HepG2 (cell line): ENCODE data around the gene PRRC2A. TPM values are rescaled to one million over a fixed set of nuclear protein-coding genes. Genes with fewer than 3 reads are reported as not detected.

Experiments used
- DZIP1 ChIP-seq: sonication (generic); formaldehyde crosslinking; IDR thresholded peaks from 2 replicates; pipeline ENCODE4 v1.5.0; 2020; ENCODE audit warnings: mild to moderate bottlenecking, missing genetic modification reagents
- E2F1 ChIP-seq: sonication (generic); formaldehyde crosslinking; IDR thresholded peaks from 2 replicates; pipeline ENCODE4 v1.5.0; 2020; ENCODE audit warnings: missing genetic modification reagents
- HINFP ChIP-seq: sonication (generic); formaldehyde crosslinking; IDR thresholded peaks from 2 replicates; pipeline ENCODE4 v1.4.0; 2020; ENCODE audit warnings: low read depth, mild to moderate bottlenecking, missing genetic modification reagents
- HNF1B ChIP-seq: sonication (generic); formaldehyde crosslinking; IDR thresholded peaks from 2 replicates; pipeline ENCODE4 v1.5.1; 2020; ENCODE audit warnings: mild to moderate bottlenecking, moderate library complexity, missing genetic modification reagents
- KDM3A ChIP-seq: IDR thresholded peaks from 2 replicates; pipeline ENCODE4 v1.6.1; 2018; ENCODE audit warnings: low read depth, missing compliant biosample characterization
- MTF1 ChIP-seq: sonication (generic); formaldehyde crosslinking; IDR thresholded peaks from 2 replicates; pipeline ENCODE4 v1.5.0; 2020; ENCODE audit warnings: missing genetic modification reagents
- SALL2 ChIP-seq: sonication (generic); formaldehyde crosslinking; IDR thresholded peaks from 2 replicates; pipeline ENCODE4 v1.8.1; 2023; ENCODE audit warnings: mild to moderate bottlenecking, missing genetic modification reagents, inconsistent platforms
- TIGD3 ChIP-seq: sonication (generic); formaldehyde crosslinking; IDR thresholded peaks from 2 replicates; pipeline ENCODE4 v1.5.1; 2020; ENCODE audit warnings: mild to moderate bottlenecking, missing genetic modification reagents, borderline replicate concordance
- ZNF691 ChIP-seq: sonication (generic); formaldehyde crosslinking; IDR thresholded peaks from 2 replicates; pipeline ENCODE4 v1.4.0; 2020; ENCODE audit warnings: missing genetic modification reagents, low read depth, mild to moderate bottlenecking, borderline replicate concordance
- polyA plus RNA-seq, 8 experiments: library from polyadenylated mRNA; depleted of rRNA in 3 of 8; stranded (reverse) in 7 of 8; unstranded in 1 of 8; fragments of >200 nt; fragmentation: Illumina TruSeq in 4 of 8; extraction: Trizol in 4 of 8; gene quantifications; 2 replicates each; pipeline versions ENCODE4 v1.2.1 to v1.2.3, GENCODE V29; 2011 to 2016; ENCODE audit warnings: low read depth in 4 of 8, missing spikeins in 1 of 8, mixed read lengths in 1 of 8; ENCODE audit not compliant: insufficient read depth in 1 of 8
- total RNA-seq, 5 experiments: library from RNA; depleted of rRNA; stranded (reverse); fragments of >200 nt; fragmentation: Illumina TruSeq; extraction: Trizol; gene quantifications; 2 replicates each; pipeline ENCODE4 v1.2.3, GENCODE V29; 2016; ENCODE audit warnings: low read depth in 1 of 5

PRRC2A gene
- total and polyA plus RNA-seq, 2 of the 13 experiments (the other 11 are each of a cell fraction or from before 2014, with no cell fraction given): 38.9 to 47.4 TPM

GRCh38 chr6:31655349-31656237 is 35.1 kb downstream of the PRRC2A start, which contains the start of gene APOM (continued):
- TF ChIP-seq MTF1 (no peak), HINFP (peak; percentile 78), TIGD3 (no peak; the same call in 1 of the 2 replicates), ZNF691 (CRISPR knock-in tag) (peak; percentile 91; the same call in 1 of the 2 replicates), E2F1 (peak; percentile 71), SALL2 (peak; percentile 83; the same call in 1 of the 2 replicates), DZIP1 (CRISPR knock-in tag) (no peak), HNF1B (CRISPR knock-in tag) (peak; percentile 100), KDM3A (CRISPR knock-in tag) (no peak; the same call in 1 of the 2 replicates)
